ENCODE data around the gene MPO. TPM values are rescaled to one million over a fixed set of nuclear protein-coding genes. Genes with fewer than 3 reads are reported as not detected.

Gene MPO
- total RNA-seq, 2 experiments from 2014 or later = not detected

DNA sequence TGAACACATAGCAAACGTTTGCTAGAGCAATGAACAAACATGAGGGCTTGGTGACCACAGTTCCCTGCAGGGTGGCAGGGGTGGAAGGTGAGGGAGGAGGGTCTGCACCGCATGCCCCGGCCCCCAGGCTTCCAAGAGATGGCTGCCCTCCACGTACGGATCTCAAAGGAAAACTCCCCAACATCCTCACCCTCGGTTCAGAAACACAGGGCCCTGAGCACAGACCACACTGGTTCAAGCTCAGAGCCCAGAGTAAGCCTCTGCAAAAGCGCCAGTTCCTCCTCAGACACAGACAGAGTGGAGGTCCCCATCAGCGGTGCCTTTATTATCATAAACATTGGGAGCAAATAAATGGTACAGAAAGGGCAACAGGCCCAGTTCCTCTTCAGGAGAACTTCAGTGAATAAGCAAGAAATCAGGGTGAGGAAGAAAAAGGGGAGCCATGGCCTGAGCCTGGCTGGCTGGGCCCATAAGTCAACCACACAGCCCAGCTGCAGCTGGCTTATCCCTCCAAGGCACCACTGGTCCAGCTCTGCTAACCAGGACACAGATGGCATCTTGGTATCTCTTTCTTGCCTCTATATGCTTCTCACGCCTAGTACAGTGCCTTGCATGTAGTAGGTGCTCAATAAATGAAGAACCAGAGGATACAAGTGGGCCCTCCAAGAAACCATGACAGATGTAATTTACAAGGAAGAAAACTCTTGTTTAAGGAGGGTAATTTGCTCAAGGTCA is 11.0 kb downstream of the MPO start:
- CTCF ChIA-PET (ENCODE audit: unreplicated experiment) = no interaction called here
- H3K4me3 ChIP-seq (ENCODE audit: low read depth, low read length, poor library complexity, severe bottlenecking) = no peak overlapping the region
- H4K20me1 ChIP-seq (ENCODE audit: insufficient read depth, low read length) = no peaks in the 10 kb centered on the region
- H3K27ac ChIP-seq (ENCODE audit: low read depth, low read length, poor library complexity, severe bottlenecking) = no peak overlapping the region
- H3K79me2 ChIP-seq (ENCODE audit: insufficient read depth, low read depth, low read length) = no peaks in the 10 kb centered on the region
- intact Hi-C loops (cut with micrococcal nuclease; ENCODE audit: unreplicated experiment) = no loop called here
- POLR2A ChIA-PET = no interaction called here
- BruUV-seq (replicated peaks) = no TSS peak
- H2AFZ ChIP-seq (ENCODE audit: low read length) = no peak overlapping the region
- no peak for DNase-seq (ENCODE audit: low spot score)
- H3K4me1 ChIP-seq (ENCODE audit: insufficient read depth, low read length, poor library complexity, severe bottlenecking) = no peaks in the 10 kb centered on the region
- no peak for TF ChIP-seq EZH2phosphoT487 (IDR thresholded peaks at IDR 0.05; ENCODE audit: borderline replicate concordance, low read depth, low read length)
- TF ChIP-seq, protein P1, sequence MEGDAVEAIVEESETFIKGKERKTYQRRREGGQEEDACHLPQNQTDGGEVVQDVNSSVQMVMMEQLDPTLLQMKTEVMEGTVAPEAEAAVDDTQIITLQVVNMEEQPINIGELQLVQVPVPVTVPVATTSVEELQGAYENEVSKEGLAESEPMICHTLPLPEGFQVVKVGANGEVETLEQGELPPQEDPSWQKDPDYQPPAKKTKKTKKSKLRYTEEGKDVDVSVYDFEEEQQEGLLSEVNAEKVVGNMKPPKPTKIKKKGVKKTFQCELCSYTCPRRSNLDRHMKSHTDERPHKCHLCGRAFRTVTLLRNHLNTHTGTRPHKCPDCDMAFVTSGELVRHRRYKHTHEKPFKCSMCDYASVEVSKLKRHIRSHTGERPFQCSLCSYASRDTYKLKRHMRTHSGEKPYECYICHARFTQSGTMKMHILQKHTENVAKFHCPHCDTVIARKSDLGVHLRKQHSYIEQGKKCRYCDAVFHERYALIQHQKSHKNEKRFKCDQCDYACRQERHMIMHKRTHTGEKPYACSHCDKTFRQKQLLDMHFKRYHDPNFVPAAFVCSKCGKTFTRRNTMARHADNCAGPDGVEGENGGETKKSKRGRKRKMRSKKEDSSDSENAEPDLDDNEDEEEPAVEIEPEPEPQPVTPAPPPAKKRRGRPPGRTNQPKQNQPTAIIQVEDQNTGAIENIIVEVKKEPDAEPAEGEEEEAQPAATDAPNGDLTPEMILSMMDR (conservative IDR thresholded peaks at IDR 0.05; ENCODE audit: low read length) = no peak
- H3K9me2 ChIP-seq (ENCODE audit: insufficient read depth, low read length) = no peaks in the 10 kb centered on the region
- H3K9me3 ChIP-seq (ENCODE audit: low read length) = no peaks in the 10 kb centered on the region
- H3K36me3 ChIP-seq (ENCODE audit: insufficient read depth, low read length) = no peaks in the 10 kb centered on the region
- H3K4me2 ChIP-seq (ENCODE audit: low read length) = no peak overlapping the region

DNA sequence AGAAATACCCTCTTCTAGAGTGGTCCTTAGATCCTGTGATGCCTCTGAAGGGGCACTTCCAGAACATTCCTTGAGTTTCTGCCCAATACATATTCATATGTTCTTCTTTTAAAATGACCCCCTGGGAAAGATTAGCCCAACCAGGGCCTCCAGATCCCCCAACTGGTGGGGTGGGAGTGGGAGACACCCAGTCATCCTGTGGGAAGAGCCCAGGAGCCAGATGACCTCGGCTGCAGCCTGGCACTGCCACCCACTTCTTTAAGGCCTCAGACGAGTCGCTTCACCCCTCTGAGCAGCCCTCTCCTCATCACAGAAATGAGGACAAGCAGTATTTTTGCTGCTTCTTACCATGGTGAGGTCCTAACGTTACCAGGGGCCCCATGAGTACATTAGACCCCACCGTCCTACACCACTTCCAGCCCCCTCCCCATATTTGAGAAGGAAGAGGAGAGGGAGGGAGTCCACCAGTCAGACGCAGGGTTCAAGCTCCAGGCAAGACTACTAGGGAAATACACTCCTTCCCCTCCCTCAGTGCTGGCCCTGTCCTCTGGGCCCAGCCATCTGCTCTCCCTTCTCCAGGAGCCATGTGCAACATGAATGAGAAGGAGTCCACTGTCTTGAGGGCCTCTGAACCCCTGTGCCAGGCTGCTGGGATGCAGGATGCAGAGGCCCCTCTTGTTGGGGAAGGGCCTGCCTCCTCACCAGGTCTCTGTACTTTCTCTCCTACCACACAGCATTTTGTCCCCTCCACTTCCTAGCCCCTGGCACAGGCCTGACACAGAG is 11.8 kb downstream of the MPO start:
- H3K4me1 ChIP-seq (ENCODE audit: insufficient read depth, low read length, poor library complexity, severe bottlenecking) = no peaks in the 10 kb centered on the region
- H3K36me3 ChIP-seq (ENCODE audit: insufficient read depth, low read length) = no peaks in the 10 kb centered on the region
- no peaks in the 10 kb centered on the region for H3K79me2 ChIP-seq (ENCODE audit: insufficient read depth, low read depth, low read length)
- no peak for TF ChIP-seq EZH2phosphoT487 (IDR thresholded peaks at IDR 0.05; ENCODE audit: borderline replicate concordance, low read depth, low read length)
- TF ChIP-seq, protein P1 (conservative IDR thresholded peaks at IDR 0.05; ENCODE audit: low read length) = no peak
- H4K20me1 ChIP-seq (ENCODE audit: insufficient read depth, low read length) = no peaks in the 10 kb centered on the region
- H3K9me3 ChIP-seq (ENCODE audit: low read length) = no peaks in the 10 kb centered on the region
- intact Hi-C loops (cut with micrococcal nuclease; ENCODE audit: unreplicated experiment) = no loop called here
- ChIA-PET CTCF (ENCODE audit: unreplicated experiment) (no interaction called here), POLR2A (no interaction called here)
- H3K4me2 ChIP-seq (ENCODE audit: low read length) = no peak overlapping the region
- no peak overlapping the region for H3K27ac ChIP-seq (ENCODE audit: low read depth, low read length, poor library complexity, severe bottlenecking)
- no peak for DNase-seq (ENCODE audit: low spot score)
- H3K9me2 ChIP-seq (ENCODE audit: insufficient read depth, low read length) = no peaks in the 10 kb centered on the region
- no TSS peak for BruUV-seq (replicated peaks)
- no peak overlapping the region for H2AFZ ChIP-seq (ENCODE audit: low read length)
- H3K4me3 ChIP-seq (ENCODE audit: low read depth, low read length, poor library complexity, severe bottlenecking) = no peak overlapping the region

DNA sequence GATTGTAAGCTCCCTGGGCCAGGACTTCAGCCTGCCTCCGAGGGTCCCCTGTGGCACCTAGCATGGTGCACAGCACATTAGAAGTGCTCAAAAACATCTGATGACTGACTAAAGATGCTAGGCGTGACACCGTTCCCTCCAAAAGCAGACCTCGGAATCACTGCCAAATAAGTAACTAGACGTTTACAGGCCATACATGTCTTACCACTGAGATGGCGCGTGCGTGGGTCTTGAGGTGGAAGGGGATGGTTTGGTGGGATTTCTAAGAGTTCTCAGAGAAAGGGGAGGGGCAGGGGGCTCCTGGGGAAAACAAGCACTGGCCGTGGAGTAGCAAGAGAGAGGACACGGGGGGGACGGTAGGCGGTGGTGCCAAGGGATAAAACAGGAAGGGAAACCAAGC is 12.4 kb downstream of the MPO start:
- Histone ChIP-seq H3K79me2 (ENCODE audit: insufficient read depth, low read depth, low read length) (no peaks in the 10 kb centered on the region), H3K9me2 (ENCODE audit: insufficient read depth, low read length) (no peaks in the 10 kb centered on the region), H3K4me2 (ENCODE audit: low read length) (no peak overlapping the region), H2AFZ (ENCODE audit: low read length) (no peak overlapping the region), H3K4me1 (ENCODE audit: insufficient read depth, low read length, poor library complexity, severe bottlenecking) (no peaks in the 10 kb centered on the region), H4K20me1 (ENCODE audit: insufficient read depth, low read length) (no peaks in the 10 kb centered on the region), H3K4me3 (ENCODE audit: low read depth, low read length, poor library complexity, severe bottlenecking) (no peak overlapping the region), H3K9me3 (ENCODE audit: low read length) (no peaks in the 10 kb centered on the region), H3K27ac (ENCODE audit: low read depth, low read length, poor library complexity, severe bottlenecking) (no peak overlapping the region), H3K36me3 (ENCODE audit: insufficient read depth, low read length) (no peaks in the 10 kb centered on the region)
- ChIA-PET CTCF (ENCODE audit: unreplicated experiment) (no interaction called here), POLR2A (no interaction called here)
- intact Hi-C loops (cut with micrococcal nuclease; ENCODE audit: unreplicated experiment) = no loop called here
- BruUV-seq (replicated peaks) = no TSS peak
- no peak for DNase-seq (ENCODE audit: low spot score)
- no peak for TF ChIP-seq EZH2phosphoT487 (IDR thresholded peaks at IDR 0.05; ENCODE audit: borderline replicate concordance, low read depth, low read length)
- TF ChIP-seq, protein P1 (conservative IDR thresholded peaks at IDR 0.05; ENCODE audit: low read length) = no peak
